ENCODE measurements around the gene MTIF3.

MTIF3 gene

GRCh38 chr13:27472941-27473340 is 22.6 kb upstream of the MTIF3 start:
- peaks cover 0 to 3% (median 0%) of the 10 kb centered on the region in 5 experiments for H3K9me3 ChIP-seq (ENCODE audit: control extremely low read depth in 1 of 5, control insufficient read depth in 4 of 5, insufficient read depth in 2 of 5, low read depth in 1 of 5, low read length in 4 of 5)
- 100% methylated on average over 2 of the region's 3 CpGs for WGBS (ENCODE audit: insufficient coverage)
- H3K27me3 ChIP-seq (replicated peaks in 2 of 5; ENCODE audit: control insufficient read depth in 4 of 5, insufficient read depth in 5 of 5, low read length in 4 of 5): no peaks in the 10 kb centered on the region
- ChIA-PET CTCF (no interaction called here), POLR2A (no interaction called here)
- DNase-seq: no peak
- H3K4me3 ChIP-seq (ENCODE audit: control insufficient read depth in 1 of 7, extremely low read depth in 1 of 7, insufficient read depth in 4 of 7, low read depth in 2 of 7, low read length in 6 of 7): no peak overlapping the region
- peaks cover 0 to 26% (median 12%) of the 10 kb centered on the region in 4 experiments for H3K4me1 ChIP-seq (ENCODE audit: control extremely low read depth in 1 of 4, control insufficient read depth in 4 of 4, insufficient read depth in 4 of 4, low read length in 3 of 4)
- no peaks in the 10 kb centered on the region for H3K36me3 ChIP-seq (ENCODE audit: control insufficient read depth in 4 of 4, insufficient read depth in 4 of 4, low read length in 3 of 4)
- no peak overlapping the region for H3K27ac ChIP-seq (ENCODE audit: insufficient read depth in 1 of 2, low read depth in 1 of 2, low read length in 2 of 2, poor library complexity in 1 of 2, severe bottlenecking in 2 of 2)

- Histone ChIP-seq H3K4me3 (ENCODE audit: control insufficient read depth in 1 of 7, extremely low read depth in 1 of 7, insufficient read depth in 4 of 7, low read depth in 2 of 7, low read length in 6 of 7) (no peak overlapping the region), H3K27ac (ENCODE audit: insufficient read depth in 1 of 2, low read depth in 1 of 2, low read length in 2 of 2, poor library complexity in 1 of 2, severe bottlenecking in 2 of 2) (no peak overlapping the region), H3K27me3 (replicated peaks in 2 of 5; ENCODE audit: control insufficient read depth in 4 of 5, insufficient read depth in 5 of 5, low read length in 4 of 5) (no peaks in the 10 kb centered on the region), H3K36me3 (ENCODE audit: control insufficient read depth in 4 of 4, insufficient read depth in 4 of 4, low read length in 3 of 4) (no peaks in the 10 kb centered on the region), H3K9me3 (ENCODE audit: control extremely low read depth in 1 of 5, control insufficient read depth in 4 of 5, insufficient read depth in 2 of 5, low read depth in 1 of 5, low read length in 4 of 5) (peaks cover 0 to 3% (median 0%) of the 10 kb centered on the region in 5 experiments), H3K4me1 (ENCODE audit: control extremely low read depth in 1 of 4, control insufficient read depth in 4 of 4, insufficient read depth in 4 of 4, low read length in 3 of 4) (peaks cover 0 to 21% (median 11%) of the 10 kb centered on the region in 4 experiments)
- ChIA-PET POLR2A (no interaction called here), CTCF (no interaction called here)
- no peak for DNase-seq
- WGBS (ENCODE audit: insufficient coverage): 100% methylated on average over 2 of the region's 2 CpGs
These were observed 22.1 kb upstream of the MTIF3 start for GRCh38 chr13:27472441-27472840.

- no peak overlapping the region for H3K4me3 ChIP-seq (ENCODE audit: control insufficient read depth in 1 of 7, extremely low read depth in 1 of 7, insufficient read depth in 4 of 7, low read depth in 2 of 7, low read length in 6 of 7)
- no peaks in the 10 kb centered on the region for H3K27me3 ChIP-seq (replicated peaks in 2 of 5; ENCODE audit: control insufficient read depth in 4 of 5, insufficient read depth in 5 of 5, low read length in 4 of 5)
- H3K27ac ChIP-seq (ENCODE audit: insufficient read depth in 1 of 2, low read depth in 1 of 2, low read length in 2 of 2, poor library complexity in 1 of 2, severe bottlenecking in 2 of 2): no peak overlapping the region
- peaks cover 0 to 3% (median 0%) of the 10 kb centered on the region in 5 experiments for H3K9me3 ChIP-seq (ENCODE audit: control extremely low read depth in 1 of 5, control insufficient read depth in 4 of 5, insufficient read depth in 2 of 5, low read depth in 1 of 5, low read length in 4 of 5)
- CTCF ChIA-PET: no interaction called here
- DNase-seq: no peak
- POLR2A ChIA-PET: no interaction called here
- H3K4me1 ChIP-seq (ENCODE audit: control extremely low read depth in 1 of 4, control insufficient read depth in 4 of 4, insufficient read depth in 4 of 4, low read length in 3 of 4): peaks cover 0 to 18% (median 11%) of the 10 kb centered on the region in 4 experiments
- no peaks in the 10 kb centered on the region for H3K36me3 ChIP-seq (ENCODE audit: control insufficient read depth in 4 of 4, insufficient read depth in 4 of 4, low read length in 3 of 4)
- WGBS (ENCODE audit: insufficient coverage): 100% methylated on average over 4 of the region's 5 CpGs
These were observed 19.9 kb upstream of the MTIF3 start for GRCh38 chr13:27470075-27470820.

- H3K27me3 ChIP-seq (replicated peaks in 2 of 5; ENCODE audit: control insufficient read depth in 4 of 5, insufficient read depth in 5 of 5, low read length in 4 of 5): no peaks in the 10 kb centered on the region
- peak in 1 of 3 donors; percentile 36 for DNase-seq
- ChIA-PET CTCF (interaction anchor here (0.9 to 2.0 kb wide), 5 partner anchors 10 to 20 kb away, joined by 3 to 15 read pairs (median 4); partner anchors contain the start of gene MTIF3), POLR2A (no interaction called here)
- H3K4me3 ChIP-seq (ENCODE audit: control insufficient read depth in 1 of 7, extremely low read depth in 1 of 7, insufficient read depth in 4 of 7, low read depth in 2 of 7, low read length in 6 of 7): no peak overlapping the region
- H3K9me3 ChIP-seq (ENCODE audit: control extremely low read depth in 1 of 5, control insufficient read depth in 4 of 5, insufficient read depth in 2 of 5, low read depth in 1 of 5, low read length in 4 of 5): peaks cover 0 to 3% (median 0%) of the 10 kb centered on the region in 5 experiments
- H3K27ac ChIP-seq (ENCODE audit: insufficient read depth in 1 of 2, low read depth in 1 of 2, low read length in 2 of 2, poor library complexity in 1 of 2, severe bottlenecking in 2 of 2): no peak overlapping the region
- peaks cover 0 to 10% (median 7%) of the 10 kb centered on the region in 4 experiments for H3K4me1 ChIP-seq (ENCODE audit: control extremely low read depth in 1 of 4, control insufficient read depth in 4 of 4, insufficient read depth in 4 of 4, low read length in 3 of 4)
- 41% methylated on average over 2 of the region's 3 CpGs for WGBS (ENCODE audit: insufficient coverage)
- H3K36me3 ChIP-seq (ENCODE audit: control insufficient read depth in 4 of 4, insufficient read depth in 4 of 4, low read length in 3 of 4): no peaks in the 10 kb centered on the region
These were observed 16.1 kb upstream of the MTIF3 start for GRCh38 chr13:27466513-27466912.

GRCh38 chr13:27465611-27466010 is 15.2 kb upstream of the MTIF3 start:
- ChIA-PET POLR2A (interaction anchor here (0.6 kb wide), 1 partner anchor 21 kb away, joined by 4 read pairs; no protein-coding TSS in a partner anchor), CTCF (interaction anchor here (0.6 to 2.0 kb wide), 7 partner anchors 9 to 361 kb away, joined by 3 to 15 read pairs (median 4); partner anchors contain the start of gene MTIF3)
- Histone ChIP-seq H3K36me3 (ENCODE audit: control insufficient read depth in 4 of 4, insufficient read depth in 4 of 4, low read length in 3 of 4) (no peaks in the 10 kb centered on the region), H3K27ac (ENCODE audit: insufficient read depth in 1 of 2, low read depth in 1 of 2, low read length in 2 of 2, poor library complexity in 1 of 2, severe bottlenecking in 2 of 2) (no peak overlapping the region), H3K9me3 (ENCODE audit: control extremely low read depth in 1 of 5, control insufficient read depth in 4 of 5, insufficient read depth in 2 of 5, low read depth in 1 of 5, low read length in 4 of 5) (peaks cover 0 to 3% (median 0%) of the 10 kb centered on the region in 5 experiments), H3K4me1 (ENCODE audit: control extremely low read depth in 1 of 4, control insufficient read depth in 4 of 4, insufficient read depth in 4 of 4, low read length in 3 of 4) (peaks cover 0 to 10% (median 7%) of the 10 kb centered on the region in 4 experiments), H3K27me3 (replicated peaks in 2 of 5; ENCODE audit: control insufficient read depth in 4 of 5, insufficient read depth in 5 of 5, low read length in 4 of 5) (no peaks in the 10 kb centered on the region), H3K4me3 (ENCODE audit: control insufficient read depth in 1 of 7, extremely low read depth in 1 of 7, insufficient read depth in 4 of 7, low read depth in 2 of 7, low read length in 6 of 7) (no peak overlapping the region)
- no peak for DNase-seq
- 95% methylated on average over 5 of the region's 5 CpGs for WGBS (ENCODE audit: insufficient coverage)

- no peak for DNase-seq
- H3K36me3 ChIP-seq (ENCODE audit: control insufficient read depth in 4 of 4, insufficient read depth in 4 of 4, low read length in 3 of 4): no peaks in the 10 kb centered on the region
- H3K4me1 ChIP-seq (ENCODE audit: control extremely low read depth in 1 of 4, control insufficient read depth in 4 of 4, insufficient read depth in 4 of 4, low read length in 3 of 4): peaks cover 0 to 10% (median 7%) of the 10 kb centered on the region in 4 experiments
- H3K27me3 ChIP-seq (replicated peaks in 2 of 5; ENCODE audit: control insufficient read depth in 4 of 5, insufficient read depth in 5 of 5, low read length in 4 of 5): no peaks in the 10 kb centered on the region
- no peak overlapping the region for H3K27ac ChIP-seq (ENCODE audit: insufficient read depth in 1 of 2, low read depth in 1 of 2, low read length in 2 of 2, poor library complexity in 1 of 2, severe bottlenecking in 2 of 2)
- ChIA-PET CTCF (interaction anchor here (1.0 to 1.7 kb wide), 2 partner anchors 59 to 81 kb away, joined by 4 to 5 read pairs; no protein-coding TSS in a partner anchor), POLR2A (no interaction called here)
- 83% methylated on average over 6 of the region's 6 CpGs for WGBS (ENCODE audit: insufficient coverage)
- no peak overlapping the region for H3K4me3 ChIP-seq (ENCODE audit: control insufficient read depth in 1 of 7, extremely low read depth in 1 of 7, insufficient read depth in 4 of 7, low read depth in 2 of 7, low read length in 6 of 7)
- H3K9me3 ChIP-seq (ENCODE audit: control extremely low read depth in 1 of 5, control insufficient read depth in 4 of 5, insufficient read depth in 2 of 5, low read depth in 1 of 5, low read length in 4 of 5): peaks cover 0 to 2% (median 0%) of the 10 kb centered on the region in 5 experiments
These were observed 13.1 kb upstream of the MTIF3 start for GRCh38 chr13:27463500-27463899.

GRCh38 chr13:27461940-27462584 is 11.7 kb upstream of the MTIF3 start:
- no peak overlapping the region for H3K27ac ChIP-seq (ENCODE audit: insufficient read depth in 1 of 2, low read depth in 1 of 2, low read length in 2 of 2, poor library complexity in 1 of 2, severe bottlenecking in 2 of 2)
- 97% methylated on average over 9 of the region's 12 CpGs for WGBS (ENCODE audit: insufficient coverage)
- no peak for DNase-seq
- ChIA-PET POLR2A (interaction anchor here (0.7 kb wide), 1 partner anchor 89 kb away, joined by 5 read pairs; no protein-coding TSS in a partner anchor), CTCF (interaction anchor here (1.1 to 1.7 kb wide), 4 partner anchors 11 to 82 kb away, joined by 3 to 5 read pairs (median 4); no protein-coding TSS in a partner anchor)
- H3K4me1 ChIP-seq (ENCODE audit: control extremely low read depth in 1 of 4, control insufficient read depth in 4 of 4, insufficient read depth in 4 of 4, low read length in 3 of 4): peaks cover 0 to 8% (median 5%) of the 10 kb centered on the region in 4 experiments
- H3K27me3 ChIP-seq (replicated peaks in 2 of 5; ENCODE audit: control insufficient read depth in 4 of 5, insufficient read depth in 5 of 5, low read length in 4 of 5): no peaks in the 10 kb centered on the region
- no peaks in the 10 kb centered on the region for H3K36me3 ChIP-seq (ENCODE audit: control insufficient read depth in 4 of 4, insufficient read depth in 4 of 4, low read length in 3 of 4)
- H3K4me3 ChIP-seq (ENCODE audit: control insufficient read depth in 1 of 7, extremely low read depth in 1 of 7, insufficient read depth in 4 of 7, low read depth in 2 of 7, low read length in 6 of 7): no peak overlapping the region
- H3K9me3 ChIP-seq (ENCODE audit: control extremely low read depth in 1 of 5, control insufficient read depth in 4 of 5, insufficient read depth in 2 of 5, low read depth in 1 of 5, low read length in 4 of 5): no peaks in the 10 kb centered on the region

All from common myeloid progenitor, CD34-positive (primary cell).